Fibroblast of the aortic adventitia (primary cell): ENCODE measurements around the gene SAMD4A. TPM values are rescaled to one million over a fixed set of nuclear protein-coding genes. Genes with fewer than 3 reads are reported as not detected.
A peak's percentile ranks its signal among the peaks of the same experiment; 100 is the strongest.

ENCODE experiments used
- DNase-seq: peaks from one replicate; pipeline ENCODE4 v3.0.0-alpha.2; 2010; ENCODE audit warnings: low read depth
- H3K4me3 ChIP-seq: 2 replicates; pipeline ENCODE4 v1.5.1; 2011; ENCODE audit warnings: low read depth, mild to moderate bottlenecking, control low read depth, low read length, moderate library complexity
- total RNA-seq: library from RNA; depleted of rRNA; stranded (reverse); fragments of >200 nt; gene quantifications from 2 replicates; pipeline ENCODE4 v1.2.3, GENCODE V29; 2012; ENCODE audit warnings: low replicate concordance
- TF ChIP-seq, protein P1 (sequence below): IDR thresholded peaks from 2 replicates; pipeline ENCODE4 v1.5.1; 2011; ENCODE audit warnings: mild to moderate bottlenecking, low read length, control low read depth, inconsistent platforms; ENCODE audit not compliant: insufficient read depth

The SAMD4A gene
- total RNA-seq, 1 donor: 20.1 TPM

DNA sequence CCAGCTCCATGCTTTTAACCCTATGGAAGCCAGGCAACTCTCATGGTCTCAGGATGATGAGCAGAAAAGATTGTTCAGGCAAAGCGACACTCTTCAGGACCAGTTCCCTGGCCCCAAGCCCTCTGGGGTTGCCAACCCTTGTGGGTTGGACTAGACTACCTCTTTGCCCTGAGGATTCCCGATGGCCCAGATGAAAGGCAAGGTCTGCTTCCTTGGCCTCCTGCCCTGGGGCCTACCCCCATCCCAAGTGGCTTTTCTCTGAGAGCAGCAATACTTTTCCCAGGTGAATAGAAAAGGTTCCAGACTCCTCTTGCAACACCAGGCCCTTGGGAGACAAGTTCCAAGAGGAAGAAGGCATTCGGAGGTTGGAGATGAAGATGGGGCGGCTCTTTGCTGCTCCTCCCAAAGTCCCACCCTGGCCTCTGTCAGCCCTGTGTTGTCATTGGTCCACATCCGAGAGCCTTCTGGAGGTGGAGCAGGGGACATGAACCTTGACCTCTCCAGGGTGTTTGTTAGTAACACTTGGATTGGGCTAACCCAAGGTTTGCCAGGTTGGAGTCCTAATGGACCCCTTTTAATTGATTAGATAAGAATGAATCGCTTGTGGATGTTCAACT is 204.6 kb downstream of the SAMD4A start:
- TF ChIP-seq, protein P1, sequence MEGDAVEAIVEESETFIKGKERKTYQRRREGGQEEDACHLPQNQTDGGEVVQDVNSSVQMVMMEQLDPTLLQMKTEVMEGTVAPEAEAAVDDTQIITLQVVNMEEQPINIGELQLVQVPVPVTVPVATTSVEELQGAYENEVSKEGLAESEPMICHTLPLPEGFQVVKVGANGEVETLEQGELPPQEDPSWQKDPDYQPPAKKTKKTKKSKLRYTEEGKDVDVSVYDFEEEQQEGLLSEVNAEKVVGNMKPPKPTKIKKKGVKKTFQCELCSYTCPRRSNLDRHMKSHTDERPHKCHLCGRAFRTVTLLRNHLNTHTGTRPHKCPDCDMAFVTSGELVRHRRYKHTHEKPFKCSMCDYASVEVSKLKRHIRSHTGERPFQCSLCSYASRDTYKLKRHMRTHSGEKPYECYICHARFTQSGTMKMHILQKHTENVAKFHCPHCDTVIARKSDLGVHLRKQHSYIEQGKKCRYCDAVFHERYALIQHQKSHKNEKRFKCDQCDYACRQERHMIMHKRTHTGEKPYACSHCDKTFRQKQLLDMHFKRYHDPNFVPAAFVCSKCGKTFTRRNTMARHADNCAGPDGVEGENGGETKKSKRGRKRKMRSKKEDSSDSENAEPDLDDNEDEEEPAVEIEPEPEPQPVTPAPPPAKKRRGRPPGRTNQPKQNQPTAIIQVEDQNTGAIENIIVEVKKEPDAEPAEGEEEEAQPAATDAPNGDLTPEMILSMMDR: no peak
- no peak overlapping the region for H3K4me3 ChIP-seq
- DNase-seq: no peak

DNA sequence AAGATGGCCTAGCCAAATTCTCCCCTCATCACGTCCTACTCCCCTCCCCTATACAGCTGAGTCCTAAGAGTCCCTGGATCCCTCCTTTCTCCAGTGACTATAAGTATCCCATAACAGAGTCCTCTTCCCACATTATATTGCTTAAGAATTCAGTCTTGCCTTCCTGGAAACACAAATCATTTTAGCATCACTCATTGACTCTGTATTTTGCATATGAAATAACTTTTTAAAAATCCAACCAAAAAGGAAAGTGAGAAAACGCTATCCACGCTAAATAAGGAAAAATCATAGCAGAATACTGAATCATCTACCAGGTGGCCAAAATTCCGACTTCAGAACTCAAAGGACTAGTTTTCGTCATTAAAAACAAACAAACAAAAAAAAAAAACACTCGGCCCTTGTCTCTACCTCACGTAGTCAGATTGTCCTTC is 205.5 kb downstream of the SAMD4A start:
- peak; percentile 55 for DNase-seq
- TF ChIP-seq, protein P1: no peak
- H3K4me3 ChIP-seq: peak overlapping the region; percentile 11

DNA sequence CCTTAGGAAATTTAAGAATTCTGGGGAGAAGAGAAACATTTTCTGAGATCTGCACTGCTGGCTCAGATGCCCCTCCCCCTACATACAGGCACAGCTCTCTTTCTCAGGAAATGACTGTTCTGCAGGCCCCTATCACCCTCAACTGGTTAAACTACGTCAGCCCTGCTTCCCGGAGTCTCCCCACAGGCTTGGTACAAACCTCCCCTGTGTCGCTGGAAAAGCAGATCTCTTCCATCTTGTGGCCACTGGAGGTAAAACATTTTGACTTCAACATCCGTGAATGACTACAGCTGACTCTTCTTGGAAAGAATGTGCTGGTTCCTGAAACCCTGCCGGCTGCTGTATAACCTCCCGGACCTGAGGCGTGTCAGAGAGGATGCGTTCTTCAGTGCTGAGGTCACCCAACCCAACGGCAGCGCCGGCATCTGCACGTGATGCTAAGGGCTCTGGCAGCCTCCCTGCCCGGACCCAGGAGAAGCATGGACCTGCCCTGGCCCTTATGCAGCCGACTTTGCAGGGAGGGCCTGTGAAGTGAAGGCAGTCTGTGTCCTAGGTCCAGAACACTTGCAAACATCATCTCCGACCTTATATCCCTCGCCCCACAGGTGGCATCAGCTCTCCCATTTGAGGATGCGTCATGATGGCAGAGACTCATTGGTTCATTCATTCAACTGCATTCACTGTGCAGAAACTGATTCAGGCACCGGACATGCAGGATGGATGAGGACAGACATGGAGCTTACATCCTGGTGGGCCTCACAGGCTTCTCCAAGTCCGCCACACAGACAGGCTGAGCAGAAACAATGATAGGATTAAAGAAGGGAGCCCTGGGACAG is 206.5 kb downstream of the SAMD4A start:
- H3K4me3 ChIP-seq: peak overlapping the region; percentile 36
- TF ChIP-seq, protein P1: peak; percentile 72

GRCh38 chr14:54774824-54775223 is 207.9 kb downstream of the SAMD4A start:
- TF ChIP-seq, protein P1: no peak

More for the DNA sequence above, 206.5 kb downstream of the SAMD4A start:
- peak; percentile 100 for DNase-seq

GRCh38 chr14:54775486-54776140 is 208.7 kb downstream of the SAMD4A start:
- TF ChIP-seq, protein P1: no peak
- no peak for DNase-seq
- no peak overlapping the region for H3K4me3 ChIP-seq

More at GRCh38 chr14:54774824-54775223, 207.9 kb downstream of the SAMD4A start:
- DNase-seq: no peak
- no peak overlapping the region for H3K4me3 ChIP-seq

- TF ChIP-seq, protein P1: no peak
- H3K4me3 ChIP-seq: no peak overlapping the region
- DNase-seq: peak; percentile 84
These were observed 209.6 kb downstream of the SAMD4A start for GRCh38 chr14:54776361-54777001.
